Measurements from ENCODE around the gene USP31. TPM values are rescaled to one million over a fixed set of nuclear protein-coding genes. Genes with fewer than 3 reads are reported as not detected.

USP31 gene
- total RNA-seq, 1 donor from 2014 or later = 10.0 TPM

GRCh38 chr16:23132775-23133463, 16.3 kb downstream of the USP31 start:
- no peak for DNase-seq
- Mint-ChIP-seq H3K27me3 (no peaks in the 10 kb centered on the region), H3K36me3 (ENCODE audit: low read depth) (no peaks in the 10 kb centered on the region), H3K27ac (no peak overlapping the region), H3K4me3 (no peak overlapping the region), H3K4me1 (peaks cover 9% of the 10 kb centered on the region), H3K9me3 (peaks cover 5% of the 10 kb centered on the region)
- intact Hi-C loops (cut with micrococcal nuclease) = no loop called here

- intact Hi-C loops (cut with micrococcal nuclease) = no loop called here
- Mint-ChIP-seq H3K9me3 (no peaks in the 10 kb centered on the region), H3K36me3 (ENCODE audit: low read depth) (no peaks in the 10 kb centered on the region), H3K4me1 (peaks cover 9% of the 10 kb centered on the region), H3K27me3 (no peaks in the 10 kb centered on the region), H3K4me3 (no peak overlapping the region), H3K27ac (no peak overlapping the region)
- no peak for DNase-seq
Observed at GRCh38 chr16:23131931-23132621, 17.2 kb downstream of the USP31 start.

DNA sequence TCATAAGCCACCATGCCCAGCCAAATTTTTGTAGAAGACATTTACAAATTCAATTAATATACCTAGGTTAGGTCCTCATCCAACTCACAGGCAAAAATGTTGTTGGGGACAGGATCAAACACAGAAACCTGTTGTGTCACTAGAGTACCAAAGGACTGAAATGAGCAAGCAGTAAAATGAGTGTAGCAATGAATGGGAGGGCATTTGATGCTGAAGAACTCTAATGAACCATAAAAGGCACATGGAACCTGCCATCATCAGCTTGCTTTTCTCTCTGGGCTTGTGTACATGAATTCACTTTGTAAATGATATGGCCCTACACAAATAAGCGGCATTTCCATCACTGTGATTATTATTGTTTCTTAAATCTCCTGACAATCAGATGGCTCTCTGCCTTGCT, 17.8 kb downstream of the USP31 start:
- Mint-ChIP-seq H3K36me3 (ENCODE audit: low read depth) (no peaks in the 10 kb centered on the region), H3K27me3 (no peaks in the 10 kb centered on the region), H3K4me3 (no peak overlapping the region), H3K27ac (no peak overlapping the region), H3K9me3 (no peaks in the 10 kb centered on the region), H3K4me1 (peaks cover 9% of the 10 kb centered on the region)
- intact Hi-C loops (cut with micrococcal nuclease) = no loop called here
- DNase-seq = no peak

DNA sequence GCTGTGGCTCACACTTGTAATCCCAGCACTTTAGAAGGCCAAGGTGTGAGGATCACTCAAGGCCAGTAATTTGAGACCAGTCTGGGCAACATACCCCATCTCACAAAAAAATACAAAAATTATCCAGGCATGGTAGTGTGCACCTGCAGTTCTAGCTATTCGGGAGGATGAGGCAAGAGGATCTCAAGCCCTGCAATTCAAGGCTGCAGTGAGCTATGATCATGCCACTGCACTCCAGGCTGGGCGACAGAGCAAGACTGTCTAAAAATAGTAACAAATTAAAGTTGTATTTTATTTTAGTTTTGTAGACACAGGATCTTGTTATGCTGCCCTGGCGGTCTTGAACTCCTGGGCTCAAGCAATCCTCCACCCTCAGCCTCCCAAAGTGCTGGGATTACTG, 18.2 kb downstream of the USP31 start:
- Mint-ChIP-seq H3K36me3 (ENCODE audit: low read depth) (no peaks in the 10 kb centered on the region), H3K4me3 (no peak overlapping the region), H3K9me3 (no peaks in the 10 kb centered on the region), H3K27me3 (no peaks in the 10 kb centered on the region), H3K4me1 (peaks cover 9% of the 10 kb centered on the region), H3K27ac (no peak overlapping the region)
- no peak for DNase-seq
- intact Hi-C loops (cut with micrococcal nuclease) = no loop called here

GRCh38 chr16:23129686-23130085, 19.6 kb downstream of the USP31 start:
- H3K27ac Mint-ChIP-seq = no peak overlapping the region
- no peaks in the 10 kb centered on the region for H3K9me3 Mint-ChIP-seq
- no peak for DNase-seq
- no peaks in the 10 kb centered on the region for H3K36me3 Mint-ChIP-seq (ENCODE audit: low read depth)
- intact Hi-C loops (cut with micrococcal nuclease) = no loop called here
- H3K4me3 Mint-ChIP-seq = no peak overlapping the region
- no peaks in the 10 kb centered on the region for H3K27me3 Mint-ChIP-seq
- peaks cover 9% of the 10 kb centered on the region for H3K4me1 Mint-ChIP-seq

- intact Hi-C loops (cut with micrococcal nuclease) = no loop called here
- no peak for DNase-seq
- Mint-ChIP-seq H3K4me1 (peaks cover 14% of the 10 kb centered on the region), H3K36me3 (ENCODE audit: low read depth) (no peaks in the 10 kb centered on the region), H3K9me3 (no peaks in the 10 kb centered on the region), H3K27ac (no peak overlapping the region), H3K4me3 (no peak overlapping the region), H3K27me3 (no peaks in the 10 kb centered on the region)
Observed at GRCh38 chr16:23128056-23128455, 21.2 kb downstream of the USP31 start.

- no peaks in the 10 kb centered on the region for H3K36me3 Mint-ChIP-seq (ENCODE audit: low read depth)
- no peak for DNase-seq
- H3K4me1 Mint-ChIP-seq = peaks cover 5% of the 10 kb centered on the region
- no peaks in the 10 kb centered on the region for H3K9me3 Mint-ChIP-seq
- no peak overlapping the region for H3K27ac Mint-ChIP-seq
- H3K27me3 Mint-ChIP-seq = no peaks in the 10 kb centered on the region
- intact Hi-C loops (cut with micrococcal nuclease) = no loop called here
- no peak overlapping the region for H3K4me3 Mint-ChIP-seq
Observed at GRCh38 chr16:23125277-23125676, 24.0 kb downstream of the USP31 start.

- H3K36me3 Mint-ChIP-seq (ENCODE audit: low read depth) = no peaks in the 10 kb centered on the region
Observed at GRCh38 chr16:23124315-23124714, 24.9 kb downstream of the USP31 start.

DNA sequence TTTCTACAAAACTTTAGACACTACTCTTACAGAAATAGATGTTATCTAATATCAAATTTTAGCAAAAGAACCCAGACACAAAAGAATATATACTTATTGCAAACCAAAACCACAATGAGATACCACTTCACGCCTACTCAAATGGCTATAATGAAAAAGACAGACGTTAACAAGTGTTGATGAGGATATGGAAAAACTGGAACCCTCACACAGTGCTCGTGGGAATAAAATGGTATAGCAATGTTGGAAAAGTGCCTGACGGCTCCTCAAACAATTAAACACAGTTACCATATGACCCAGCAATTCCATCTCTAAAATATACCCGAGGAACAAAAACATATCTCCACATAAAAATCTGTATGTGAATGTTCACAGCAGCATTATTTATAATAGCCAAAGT, 27.1 kb downstream of the USP31 start:
- Mint-ChIP-seq H3K9me3 (no peaks in the 10 kb centered on the region), H3K36me3 (ENCODE audit: low read depth) (no peaks in the 10 kb centered on the region), H3K4me1 (peaks cover 5% of the 10 kb centered on the region), H3K4me3 (no peak overlapping the region), H3K27ac (no peak overlapping the region), H3K27me3 (no peaks in the 10 kb centered on the region)
- DNase-seq = no peak
- intact Hi-C loops (cut with micrococcal nuclease) = no loop called here

More at GRCh38 chr16:23124315-23124714, 24.9 kb downstream of the USP31 start:
- no peak overlapping the region for H3K27ac Mint-ChIP-seq
- H3K4me1 Mint-ChIP-seq = peaks cover 5% of the 10 kb centered on the region
- DNase-seq = no peak
- intact Hi-C loops (cut with micrococcal nuclease) = no loop called here
- H3K9me3 Mint-ChIP-seq = no peaks in the 10 kb centered on the region
- H3K27me3 Mint-ChIP-seq = no peaks in the 10 kb centered on the region
- H3K4me3 Mint-ChIP-seq = no peak overlapping the region

- intact Hi-C loops (cut with micrococcal nuclease) = no loop called here
- no peak overlapping the region for H3K4me3 Mint-ChIP-seq
- DNase-seq = no peak
- H3K36me3 Mint-ChIP-seq (ENCODE audit: low read depth) = no peaks in the 10 kb centered on the region
- H3K27ac Mint-ChIP-seq = no peak overlapping the region
- no peaks in the 10 kb centered on the region for H3K9me3 Mint-ChIP-seq
- H3K4me1 Mint-ChIP-seq = peaks cover 5% of the 10 kb centered on the region
- no peaks in the 10 kb centered on the region for H3K27me3 Mint-ChIP-seq
Observed at GRCh38 chr16:23121024-23121423, 28.2 kb downstream of the USP31 start.

- Mint-ChIP-seq H3K4me3 (no peak overlapping the region), H3K36me3 (ENCODE audit: low read depth) (no peaks in the 10 kb centered on the region), H3K27me3 (no peaks in the 10 kb centered on the region), H3K4me1 (peaks cover 5% of the 10 kb centered on the region), H3K9me3 (no peaks in the 10 kb centered on the region), H3K27ac (no peak overlapping the region)
- intact Hi-C loops (cut with micrococcal nuclease) = no loop called here
- no peak for DNase-seq
Observed at GRCh38 chr16:23120562-23120961, 28.7 kb downstream of the USP31 start.

DNA sequence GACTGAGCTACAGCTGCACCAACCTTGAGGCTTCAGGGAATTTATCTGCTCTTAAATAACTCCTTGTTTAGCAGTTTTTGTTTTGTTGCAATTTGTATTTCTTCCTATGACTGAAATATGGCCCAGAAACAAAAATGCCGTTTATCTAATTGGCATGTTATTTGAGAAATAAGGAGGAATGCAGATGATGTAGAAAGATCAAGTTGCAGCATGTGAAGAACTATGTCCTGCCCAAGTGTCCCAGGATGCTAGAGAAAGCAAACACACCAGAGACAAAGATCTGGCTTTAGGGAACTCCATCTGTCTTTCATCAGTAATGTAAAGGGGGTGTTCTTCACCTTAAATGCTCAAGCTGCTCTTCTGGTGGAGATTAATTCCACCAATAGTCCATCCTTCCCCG, 29.7 kb downstream of the USP31 start:
- DNase-seq = no peak
- intact Hi-C loops (cut with micrococcal nuclease) = no loop called here
- Mint-ChIP-seq H3K9me3 (no peaks in the 10 kb centered on the region), H3K4me3 (no peak overlapping the region), H3K27me3 (no peaks in the 10 kb centered on the region), H3K27ac (no peak overlapping the region), H3K36me3 (ENCODE audit: low read depth) (no peaks in the 10 kb centered on the region), H3K4me1 (peaks cover 5% of the 10 kb centered on the region)

GRCh38 chr16:23114131-23114904, 34.9 kb downstream of the USP31 start:
- no peaks in the 10 kb centered on the region for H3K27me3 Mint-ChIP-seq
- DNase-seq = no peak
- H3K9me3 Mint-ChIP-seq = no peaks in the 10 kb centered on the region
- no peak overlapping the region for H3K27ac Mint-ChIP-seq
- intact Hi-C loops (cut with micrococcal nuclease) = no loop called here
- H3K4me3 Mint-ChIP-seq = no peak overlapping the region
- no peaks in the 10 kb centered on the region for H3K36me3 Mint-ChIP-seq (ENCODE audit: low read depth)
- peaks cover 2% of the 10 kb centered on the region for H3K4me1 Mint-ChIP-seq

GRCh38 chr16:23113185-23113584, 36.1 kb downstream of the USP31 start:
- Mint-ChIP-seq H3K9me3 (no peaks in the 10 kb centered on the region), H3K4me3 (no peak overlapping the region), H3K27me3 (no peaks in the 10 kb centered on the region), H3K36me3 (ENCODE audit: low read depth) (no peaks in the 10 kb centered on the region), H3K4me1 (peaks cover 2% of the 10 kb centered on the region), H3K27ac (no peak overlapping the region)
- DNase-seq = no peak
- intact Hi-C loops (cut with micrococcal nuclease) = no loop called here

Measured in activated CD4-positive, alpha-beta T cell treated with anti-CD3 and anti-CD28 coated beads, Interleukin-2, amount 10 ng/mL, durations not matched to agents 24 days and 14 days (primary cell).